Measurements from ENCODE around the gene CCDC85B. TPM values are rescaled to one million over a fixed set of nuclear protein-coding genes. Genes with fewer than 3 reads are reported as not detected.

The CCDC85B gene
- total and polyA plus RNA-seq, 2 of the 13 experiments (the other 11 are each of a cell fraction or from before 2014, with no cell fraction given), result 8.2 to 19.5 TPM

- TF ChIP-seq MYPOP (CRISPR knock-in tag; IDR thresholded peaks at IDR 0.05) (no peak), ZNF30 (CRISPR knock-in tag; IDR thresholded peaks at IDR 0.05) (no peak), ZBTB8A (CRISPR knock-in tag; IDR thresholded peaks at IDR 0.05; ENCODE audit: borderline replicate concordance, low read depth) (no peak), ZNF333 (CRISPR knock-in tag; IDR thresholded peaks at IDR 0.05; ENCODE audit: borderline replicate concordance) (no peak), EED (CRISPR knock-in tag; IDR thresholded peaks at IDR 0.05) (no peak), SMARCE1 (IDR thresholded peaks at IDR 0.05; ENCODE audit: borderline replicate concordance) (no peak), EEA1 (CRISPR knock-in tag; IDR thresholded peaks at IDR 0.05; ENCODE audit: borderline replicate concordance) (no peak), BCL6 (CRISPR knock-in tag; IDR thresholded peaks at IDR 0.05) (no peak; the same call in 1 of the 2 replicates), ERF (CRISPR knock-in tag; IDR thresholded peaks at IDR 0.05) (no peak), ZNF878 (CRISPR knock-in tag; IDR thresholded peaks at IDR 0.05) (0 out of 2 replicates have a peak, but pooled peaks have one; percentile 32), FLYWCH1 (CRISPR knock-in tag; IDR thresholded peaks at IDR 0.05) (no peak), ZFP90 (CRISPR knock-in tag; IDR thresholded peaks at IDR 0.05; ENCODE audit: borderline replicate concordance) (peak; percentile 77; the same call in 1 of the 2 replicates), ZNF317 (CRISPR knock-in tag; IDR thresholded peaks at IDR 0.05) (peak; percentile 58; the same call in 1 of the 2 replicates), ZNF451 (CRISPR knock-in tag; IDR thresholded peaks at IDR 0.05) (no peak), ZNF280B (CRISPR knock-in tag; IDR thresholded peaks at IDR 0.05; ENCODE audit: borderline replicate concordance) (no peak), FOXO1 (CRISPR knock-in tag; IDR thresholded peaks at IDR 0.05) (no peak), ZSCAN29 (CRISPR knock-in tag; conservative IDR thresholded peaks at IDR 0.05) (no peak), YEATS2 (CRISPR knock-in tag; IDR thresholded peaks at IDR 0.05; ENCODE audit: borderline replicate concordance) (peak; percentile 26), ZNF530 (CRISPR knock-in tag; IDR thresholded peaks at IDR 0.05; ENCODE audit: low read depth) (no peak), ZNF484 (CRISPR knock-in tag; IDR thresholded peaks at IDR 0.05; ENCODE audit: borderline replicate concordance, low read depth) (peak; percentile 68; the same call in 1 of the 2 replicates), FOSL2 (CRISPR knock-in tag; IDR thresholded peaks at IDR 0.05) (no peak), ATF7 (IDR thresholded peaks at IDR 0.05) (no peak), ATF7 (CRISPR knock-in tag; IDR thresholded peaks at IDR 0.05) (peak; percentile 67; the same call in 1 of the 2 replicates), CCAR2 (optimal IDR thresholded peaks at IDR 0.05; ENCODE audit: low read depth, low read length) (no peak), ZNF558 (CRISPR knock-in tag; IDR thresholded peaks at IDR 0.05; ENCODE audit: borderline replicate concordance) (no peak)
- TF ChIP-seq, protein P1, sequence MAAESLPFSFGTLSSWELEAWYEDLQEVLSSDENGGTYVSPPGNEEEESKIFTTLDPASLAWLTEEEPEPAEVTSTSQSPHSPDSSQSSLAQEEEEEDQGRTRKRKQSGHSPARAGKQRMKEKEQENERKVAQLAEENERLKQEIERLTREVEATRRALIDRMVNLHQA (CRISPR knock-in tag; IDR thresholded peaks at IDR 0.05), result no peak
- TF ChIP-seq, protein P2, sequence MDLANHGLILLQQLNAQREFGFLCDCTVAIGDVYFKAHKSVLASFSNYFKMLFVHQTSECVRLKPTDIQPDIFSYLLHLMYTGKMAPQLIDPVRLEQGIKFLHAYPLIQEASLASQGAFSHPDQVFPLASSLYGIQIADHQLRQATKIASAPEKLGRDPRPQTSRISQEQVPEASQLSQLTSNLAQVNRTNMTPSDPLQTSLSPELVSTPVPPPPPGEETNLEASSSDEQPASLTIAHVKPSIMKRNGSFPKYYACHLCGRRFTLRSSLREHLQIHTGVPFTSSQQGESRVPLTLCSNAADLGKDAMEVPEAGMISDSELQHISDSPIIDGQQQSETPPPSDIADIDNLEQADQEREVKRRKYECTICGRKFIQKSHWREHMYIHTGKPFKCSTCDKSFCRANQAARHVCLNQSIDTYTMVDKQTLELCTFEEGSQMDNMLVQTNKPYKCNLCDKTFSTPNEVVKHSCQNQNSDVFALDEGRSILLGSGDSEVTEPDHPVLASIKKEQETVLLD (CRISPR knock-in tag; IDR thresholded peaks at IDR 0.05; ENCODE audit: low read depth), result no peak
Measured at GRCh38 chr11:65856689-65857499, 33.6 kb upstream of the CCDC85B start (continued).

Data from HepG2 (cell line).